ENCODE measurements around the gene CASZ1. TPM values are rescaled to one million over a fixed set of nuclear protein-coding genes. Genes with fewer than 3 reads are reported as not detected.

Gene CASZ1, protein sequence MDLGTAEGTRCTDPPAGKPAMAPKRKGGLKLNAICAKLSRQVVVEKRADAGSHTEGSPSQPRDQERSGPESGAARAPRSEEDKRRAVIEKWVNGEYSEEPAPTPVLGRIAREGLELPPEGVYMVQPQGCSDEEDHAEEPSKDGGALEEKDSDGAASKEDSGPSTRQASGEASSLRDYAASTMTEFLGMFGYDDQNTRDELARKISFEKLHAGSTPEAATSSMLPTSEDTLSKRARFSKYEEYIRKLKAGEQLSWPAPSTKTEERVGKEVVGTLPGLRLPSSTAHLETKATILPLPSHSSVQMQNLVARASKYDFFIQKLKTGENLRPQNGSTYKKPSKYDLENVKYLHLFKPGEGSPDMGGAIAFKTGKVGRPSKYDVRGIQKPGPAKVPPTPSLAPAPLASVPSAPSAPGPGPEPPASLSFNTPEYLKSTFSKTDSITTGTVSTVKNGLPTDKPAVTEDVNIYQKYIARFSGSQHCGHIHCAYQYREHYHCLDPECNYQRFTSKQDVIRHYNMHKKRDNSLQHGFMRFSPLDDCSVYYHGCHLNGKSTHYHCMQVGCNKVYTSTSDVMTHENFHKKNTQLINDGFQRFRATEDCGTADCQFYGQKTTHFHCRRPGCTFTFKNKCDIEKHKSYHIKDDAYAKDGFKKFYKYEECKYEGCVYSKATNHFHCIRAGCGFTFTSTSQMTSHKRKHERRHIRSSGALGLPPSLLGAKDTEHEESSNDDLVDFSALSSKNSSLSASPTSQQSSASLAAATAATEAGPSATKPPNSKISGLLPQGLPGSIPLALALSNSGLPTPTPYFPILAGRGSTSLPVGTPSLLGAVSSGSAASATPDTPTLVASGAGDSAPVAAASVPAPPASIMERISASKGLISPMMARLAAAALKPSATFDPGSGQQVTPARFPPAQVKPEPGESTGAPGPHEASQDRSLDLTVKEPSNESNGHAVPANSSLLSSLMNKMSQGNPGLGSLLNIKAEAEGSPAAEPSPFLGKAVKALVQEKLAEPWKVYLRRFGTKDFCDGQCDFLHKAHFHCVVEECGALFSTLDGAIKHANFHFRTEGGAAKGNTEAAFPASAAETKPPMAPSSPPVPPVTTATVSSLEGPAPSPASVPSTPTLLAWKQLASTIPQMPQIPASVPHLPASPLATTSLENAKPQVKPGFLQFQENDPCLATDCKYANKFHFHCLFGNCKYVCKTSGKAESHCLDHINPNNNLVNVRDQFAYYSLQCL (N-terminal part only)
- 0.36 and 0.49 TPM in 2 replicates for total RNA-seq

DNA sequence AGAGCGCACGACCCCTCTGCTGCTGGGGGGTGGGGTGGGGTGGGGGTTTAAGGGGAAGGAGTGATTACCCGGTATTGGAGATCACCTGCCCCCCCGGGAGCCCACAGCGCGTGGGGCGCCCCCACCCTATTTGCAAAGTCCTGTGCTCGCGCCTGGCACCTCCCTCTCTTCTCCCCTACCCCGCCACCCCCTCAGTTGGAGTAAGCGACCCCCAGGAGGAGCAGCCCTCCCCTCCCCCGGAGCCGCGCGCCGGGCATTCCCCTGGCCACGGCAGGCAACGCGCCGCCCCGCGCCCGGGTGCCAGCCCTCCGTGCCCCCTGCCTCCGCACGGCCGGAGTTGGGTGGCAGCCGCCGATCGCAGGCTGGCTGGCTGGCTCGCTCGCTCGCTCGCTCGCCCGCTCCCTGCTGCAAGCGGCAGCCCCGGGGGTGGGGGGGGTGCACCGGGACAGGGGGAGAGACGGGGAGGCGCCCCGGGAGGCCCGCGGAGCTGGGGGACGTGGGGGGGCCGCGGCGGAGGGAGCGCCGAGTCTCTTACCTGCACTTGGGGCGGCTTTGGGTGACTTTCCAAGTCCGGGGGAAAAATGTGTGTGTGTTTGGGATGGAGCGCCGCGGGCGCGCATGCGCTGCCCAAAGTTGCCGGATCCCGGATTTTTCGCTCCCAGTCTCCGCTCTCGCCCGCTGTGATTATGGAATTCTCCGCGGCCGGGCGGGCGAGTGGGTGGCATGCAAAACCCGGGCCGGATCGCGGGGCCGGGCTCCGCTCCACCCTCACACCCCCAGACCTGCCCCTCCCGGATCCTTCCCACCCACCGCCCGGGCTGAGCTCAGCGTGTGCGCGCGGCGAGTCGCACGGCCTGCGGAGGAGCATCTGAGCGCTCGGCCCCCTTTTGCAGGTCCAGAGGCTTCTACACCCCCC is at the start of gene CASZ1:
Gene CASZ1 (minus strand): TSS at position 618 of the 916 bp plus-strand sequence. CDS start 102,757 bp downstream, outside the sequence.

Small RNAs within 50 kb of the gene (small RNA-seq; reads per million reads assigned to genes)
- gene RN7SL614P: not detected

Other genes starting within 250 kb of the CASZ1 start
- 42.2 and 44.0 TPM in 2 replicates for gene TARDBP, start 216.0 kb upstream of the CASZ1 start, total RNA-seq